HEK293 (cell line): Measurements from ENCODE around the gene TCHP.

Source experiments
- CTCF ChIA-PET: fragments of 350-600 bp; formaldehyde crosslinking; extraction: SDS; loops from one replicate; lab custom pipeline; 2021; ENCODE audit warnings: antibody characterized with exemption; lab: Yijun Ruan, JAX
- POLR2A ChIA-PET: fragments of 300-600 bp; formaldehyde crosslinking; extraction: SDS; loops from one replicate; lab custom pipeline; 2020; ENCODE audit warnings: antibody characterized with exemption, inconsistent platforms; lab: Yijun Ruan, JAX
- H3K27ac ChIP-seq: fragments of 200-500 bp; sonication (Bioruptor generic); 2 replicates; pipeline ENCODE4 v1.5.1; 2014; ENCODE audit warnings: low read depth, low read length, control low read depth, inconsistent platforms; ENCODE audit errors: extremely low read depth
- H3K36me3 ChIP-seq, 2 experiments: fragments of 200-500 bp in 1 of 2; sonication (Bioruptor generic) in 1 of 2; 1 replicate in 1 of 2; 2 replicates in 1 of 2; pipeline ENCODE4 v1.5.1; 2014 to 2017; ENCODE audit warnings: inconsistent platforms in 2 of 2, low read length in 2 of 2; ENCODE audit not compliant: control insufficient read depth in 2 of 2, insufficient read depth in 1 of 2
- H3K4me1 ChIP-seq: fragments of 200-500 bp; sonication (Bioruptor generic); 2 replicates; pipeline ENCODE4 v1.5.1; 2014; ENCODE audit warnings: mild to moderate bottlenecking, low read length, inconsistent platforms; ENCODE audit not compliant: control insufficient read depth, insufficient read depth
- H3K4me3 ChIP-seq: 2 replicates; pipeline ENCODE4 v1.5.1; 2011; ENCODE audit warnings: low read depth, mild to moderate bottlenecking, control low read depth, low read length, moderate library complexity
- H3K9me3 ChIP-seq: fragments of 200-500 bp; sonication (Bioruptor generic); 2 replicates; pipeline ENCODE4 v1.5.1; 2014; ENCODE audit warnings: low read depth, low read length, inconsistent platforms; ENCODE audit not compliant: control insufficient read depth, insufficient read depth
- AEBP2 ChIP-seq: fragments of 450-650 bp; formaldehyde crosslinking; IDR thresholded peaks from 2 replicates; pipeline ENCODE4 v1.5.1; 2016; ENCODE audit warnings: missing biosample characterization, missing genetic modification characterization, borderline replicate concordance
- CTCF ChIP-seq: fragments of 450-650 bp; formaldehyde crosslinking; IDR thresholded peaks from 2 replicates; pipeline ENCODE4 v1.5.1; 2016; ENCODE audit warnings: missing biosample characterization, missing genetic modification characterization
- EGR2 ChIP-seq: fragments of 450-650 bp; formaldehyde crosslinking; IDR thresholded peaks from 2 replicates; pipeline ENCODE4 v1.5.1; 2016; ENCODE audit warnings: low read depth, missing biosample characterization, missing genetic modification characterization
- KLF1 ChIP-seq: fragments of 450-650 bp; formaldehyde crosslinking; IDR thresholded peaks from 2 replicates; pipeline ENCODE4 v1.5.1; 2016; ENCODE audit warnings: missing biosample characterization, missing genetic modification characterization
- OVOL3 ChIP-seq: fragments of 450-650 bp; formaldehyde crosslinking; IDR thresholded peaks from 2 replicates; pipeline ENCODE4 v1.5.1; 2016; ENCODE audit warnings: missing biosample characterization, missing genetic modification characterization
- PRDM1 ChIP-seq: fragments of 450-650 bp; formaldehyde crosslinking; IDR thresholded peaks from 2 replicates; pipeline ENCODE4; 2016; ENCODE audit warnings: missing biosample characterization, missing genetic modification characterization
- SALL2 ChIP-seq: fragments of 450-650 bp; formaldehyde crosslinking; IDR thresholded peaks from 2 replicates; pipeline ENCODE4 v1.5.0; 2017; ENCODE audit warnings: missing biosample characterization, mild to moderate bottlenecking, missing genetic modification characterization, borderline replicate concordance
- SETDB1 ChIP-seq: IDR thresholded peaks from one replicate; pipeline ENCODE4 v1.6.1; 2017; ENCODE audit warnings: mild to moderate bottlenecking, low read length, moderate library complexity, mixed read lengths; ENCODE audit not compliant: insufficient read length
- TCF7L2 ChIP-seq: IDR thresholded peaks from 2 replicates; pipeline ENCODE4 v1.6.1; 2011; ENCODE audit warnings: low read depth, mild to moderate bottlenecking, inconsistent platforms, low read length, moderate library complexity, borderline replicate concordance
- TRIM28 ChIP-seq: IDR thresholded peaks from 2 replicates; pipeline ENCODE4 v1.6.1; 2011; ENCODE audit warnings: low read length, control low read depth, borderline replicate concordance
- YY2 ChIP-seq: fragments of 450-650 bp; formaldehyde crosslinking; IDR thresholded peaks from 2 replicates; pipeline ENCODE4 v1.5.1; 2016; ENCODE audit warnings: missing biosample characterization, missing genetic modification characterization
- ZBTB48 ChIP-seq: fragments of 450-650 bp; formaldehyde crosslinking; IDR thresholded peaks from 2 replicates; pipeline ENCODE4 v1.5.1; 2016; ENCODE audit warnings: missing biosample characterization, missing genetic modification characterization
- ZBTB6 ChIP-seq: fragments of 450-650 bp; formaldehyde crosslinking; IDR thresholded peaks from 2 replicates; pipeline ENCODE4 v1.5.1; 2017; ENCODE audit warnings: missing biosample characterization, missing genetic modification characterization
- ZFP41 ChIP-seq: fragments of 450-650 bp; formaldehyde crosslinking; IDR thresholded peaks from 2 replicates; pipeline ENCODE4 v1.5.1; 2016; ENCODE audit warnings: missing biosample characterization, missing genetic modification characterization, borderline replicate concordance
- ZNF324 ChIP-seq: fragments of 450-650 bp; formaldehyde crosslinking; IDR thresholded peaks from 2 replicates; pipeline ENCODE4 v1.5.1; 2016; ENCODE audit warnings: missing biosample characterization, missing genetic modification characterization
- ZNF335 ChIP-seq: fragments of 450-650 bp; formaldehyde crosslinking; conservative IDR thresholded peaks from 2 replicates; pipeline ENCODE4 v1.5.1; 2016; ENCODE audit warnings: missing biosample characterization, missing genetic modification characterization
- ZNF433 ChIP-seq: fragments of 450-650 bp; formaldehyde crosslinking; IDR thresholded peaks from 2 replicates; pipeline ENCODE4 v1.5.1; 2016; ENCODE audit warnings: missing biosample characterization, missing genetic modification characterization, low read depth
- ZNF629 ChIP-seq: fragments of 450-650 bp; formaldehyde crosslinking; IDR thresholded peaks from 2 replicates; pipeline ENCODE4 v1.5.1; 2017; ENCODE audit warnings: missing biosample characterization, missing genetic modification characterization
- ZNF660 ChIP-seq: fragments of 450-650 bp; IDR thresholded peaks from 2 replicates; pipeline ENCODE4 v1.5.1; 2018; ENCODE audit warnings: missing biosample characterization, mild to moderate bottlenecking, missing genetic modification characterization
- ZNF670 ChIP-seq: fragments of 450-650 bp; formaldehyde crosslinking; IDR thresholded peaks from 2 replicates; pipeline ENCODE4 v1.5.1; 2016; ENCODE audit warnings: missing biosample characterization, missing genetic modification characterization, low read depth
- TF ChIP-seq, protein P1 (sequence below): fragments of 450-650 bp; formaldehyde crosslinking; IDR thresholded peaks from 2 replicates; pipeline ENCODE4 v1.5.1; 2016; ENCODE audit warnings: missing biosample characterization, missing genetic modification characterization, low read depth
- TF ChIP-seq, protein P2 (sequence below): fragments of 450-650 bp; formaldehyde crosslinking; IDR thresholded peaks from 2 replicates; pipeline ENCODE4 v1.5.1; 2017; ENCODE audit warnings: missing biosample characterization, missing genetic modification characterization
- TF ChIP-seq, protein P3 (sequence below): fragments of 450-650 bp; formaldehyde crosslinking; IDR thresholded peaks from 2 replicates; pipeline ENCODE4 v1.5.0; 2017; ENCODE audit warnings: missing biosample characterization, missing genetic modification characterization, borderline replicate concordance

TCHP gene

DNA sequence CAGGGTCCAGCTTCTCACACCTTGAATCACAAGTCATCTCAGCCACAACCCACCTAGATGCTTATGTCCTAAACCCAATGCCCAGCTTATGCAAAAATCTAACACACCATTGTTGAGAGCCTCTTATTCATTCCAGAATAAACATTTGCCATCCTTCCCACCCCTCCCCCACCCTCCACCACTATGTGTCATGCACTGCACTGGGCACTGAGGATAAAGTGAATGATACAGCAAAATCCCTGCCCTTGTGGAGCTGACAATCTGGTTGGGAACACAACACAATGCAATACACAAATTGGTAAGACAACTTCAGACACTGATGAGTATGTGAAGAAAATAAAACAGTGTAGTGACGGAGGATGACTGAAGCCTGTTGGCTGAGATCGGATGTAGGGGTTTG lies 18.3 kb upstream of the TCHP start (continued):
- TF ChIP-seq, protein P1, sequence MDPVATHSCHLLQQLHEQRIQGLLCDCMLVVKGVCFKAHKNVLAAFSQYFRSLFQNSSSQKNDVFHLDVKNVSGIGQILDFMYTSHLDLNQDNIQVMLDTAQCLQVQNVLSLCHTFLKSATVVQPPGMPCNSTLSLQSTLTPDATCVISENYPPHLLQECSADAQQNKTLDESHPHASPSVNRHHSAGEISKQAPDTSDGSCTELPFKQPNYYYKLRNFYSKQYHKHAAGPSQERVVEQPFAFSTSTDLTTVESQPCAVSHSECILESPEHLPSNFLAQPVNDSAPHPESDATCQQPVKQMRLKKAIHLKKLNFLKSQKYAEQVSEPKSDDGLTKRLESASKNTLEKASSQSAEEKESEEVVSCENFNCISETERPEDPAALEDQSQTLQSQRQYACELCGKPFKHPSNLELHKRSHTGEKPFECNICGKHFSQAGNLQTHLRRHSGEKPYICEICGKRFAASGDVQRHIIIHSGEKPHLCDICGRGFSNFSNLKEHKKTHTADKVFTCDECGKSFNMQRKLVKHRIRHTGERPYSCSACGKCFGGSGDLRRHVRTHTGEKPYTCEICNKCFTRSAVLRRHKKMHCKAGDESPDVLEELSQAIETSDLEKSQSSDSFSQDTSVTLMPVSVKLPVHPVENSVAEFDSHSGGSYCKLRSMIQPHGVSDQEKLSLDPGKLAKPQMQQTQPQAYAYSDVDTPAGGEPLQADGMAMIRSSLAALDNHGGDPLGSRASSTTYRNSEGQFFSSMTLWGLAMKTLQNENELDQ (tag by site-specific recombination) = no peak
- TF ChIP-seq ZNF335 (tag by site-specific recombination) (no peak), ZNF433 (no peak), ZFP41 (tag by site-specific recombination) (no peak), ZBTB6 (tag by site-specific recombination) (no peak), EGR2 (tag by site-specific recombination) (no peak), ZNF629 (no peak), TRIM28 (no peak)
- TF ChIP-seq, protein P2, sequence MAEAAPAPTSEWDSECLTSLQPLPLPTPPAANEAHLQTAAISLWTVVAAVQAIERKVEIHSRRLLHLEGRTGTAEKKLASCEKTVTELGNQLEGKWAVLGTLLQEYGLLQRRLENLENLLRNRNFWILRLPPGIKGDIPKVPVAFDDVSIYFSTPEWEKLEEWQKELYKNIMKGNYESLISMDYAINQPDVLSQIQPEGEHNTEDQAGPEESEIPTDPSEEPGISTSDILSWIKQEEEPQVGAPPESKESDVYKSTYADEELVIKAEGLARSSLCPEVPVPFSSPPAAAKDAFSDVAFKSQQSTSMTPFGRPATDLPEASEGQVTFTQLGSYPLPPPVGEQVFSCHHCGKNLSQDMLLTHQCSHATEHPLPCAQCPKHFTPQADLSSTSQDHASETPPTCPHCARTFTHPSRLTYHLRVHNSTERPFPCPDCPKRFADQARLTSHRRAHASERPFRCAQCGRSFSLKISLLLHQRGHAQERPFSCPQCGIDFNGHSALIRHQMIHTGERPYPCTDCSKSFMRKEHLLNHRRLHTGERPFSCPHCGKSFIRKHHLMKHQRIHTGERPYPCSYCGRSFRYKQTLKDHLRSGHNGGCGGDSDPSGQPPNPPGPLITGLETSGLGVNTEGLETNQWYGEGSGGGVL (tag by site-specific recombination) = no peak

- Histone ChIP-seq H3K4me1 (no peaks in the 10 kb centered on the region; the same call in 1 of the 2 replicates), H3K27ac (no peak overlapping the region), H3K36me3 (no peaks in the 10 kb centered on the region), H3K9me3 (no peaks in the 10 kb centered on the region), H3K4me3 (no peak overlapping the region)
- CTCF ChIA-PET = interaction anchor here (0.6 to 3.7 kb wide), 3 partner anchors 30 to 79 kb away, joined by 3 to 24 read pairs (median 4); no protein-coding TSS in a partner anchor
- no peak for TF ChIP-seq YY2 (tag by site-specific recombination)
- TF ChIP-seq KLF1 (tag by site-specific recombination) = peak; percentile 85
- no peak for TF ChIP-seq SETDB1
- POLR2A ChIA-PET = no interaction called here
Observed at GRCh38 chr12:109883461-109883860, 16.6 kb upstream of the TCHP start.

GRCh38 chr12:109885616-109886015 lies 14.5 kb upstream of the TCHP start:
- CTCF ChIA-PET = interaction anchor here (1.0 to 2.0 kb wide), 3 partner anchors 32 to 81 kb away, joined by 3 to 9 read pairs (median 9); no protein-coding TSS in a partner anchor
- Histone ChIP-seq H3K4me3 (no peak overlapping the region), H3K36me3 (no peaks in the 10 kb centered on the region), H3K9me3 (no peaks in the 10 kb centered on the region), H3K4me1 (no peaks in the 10 kb centered on the region; the same call in 1 of the 2 replicates), H3K27ac (no peak overlapping the region)
- POLR2A ChIA-PET = interaction anchor here (0.6 kb wide), 1 partner anchor 9 kb away, joined by 3 read pairs; no protein-coding TSS in a partner anchor
- TF ChIP-seq CTCF = no peak
- TF ChIP-seq OVOL3 (tag by site-specific recombination) = no peak
- no peak for TF ChIP-seq TCF7L2
- no peak for TF ChIP-seq AEBP2 (tag by site-specific recombination)
- TF ChIP-seq, protein P3, sequence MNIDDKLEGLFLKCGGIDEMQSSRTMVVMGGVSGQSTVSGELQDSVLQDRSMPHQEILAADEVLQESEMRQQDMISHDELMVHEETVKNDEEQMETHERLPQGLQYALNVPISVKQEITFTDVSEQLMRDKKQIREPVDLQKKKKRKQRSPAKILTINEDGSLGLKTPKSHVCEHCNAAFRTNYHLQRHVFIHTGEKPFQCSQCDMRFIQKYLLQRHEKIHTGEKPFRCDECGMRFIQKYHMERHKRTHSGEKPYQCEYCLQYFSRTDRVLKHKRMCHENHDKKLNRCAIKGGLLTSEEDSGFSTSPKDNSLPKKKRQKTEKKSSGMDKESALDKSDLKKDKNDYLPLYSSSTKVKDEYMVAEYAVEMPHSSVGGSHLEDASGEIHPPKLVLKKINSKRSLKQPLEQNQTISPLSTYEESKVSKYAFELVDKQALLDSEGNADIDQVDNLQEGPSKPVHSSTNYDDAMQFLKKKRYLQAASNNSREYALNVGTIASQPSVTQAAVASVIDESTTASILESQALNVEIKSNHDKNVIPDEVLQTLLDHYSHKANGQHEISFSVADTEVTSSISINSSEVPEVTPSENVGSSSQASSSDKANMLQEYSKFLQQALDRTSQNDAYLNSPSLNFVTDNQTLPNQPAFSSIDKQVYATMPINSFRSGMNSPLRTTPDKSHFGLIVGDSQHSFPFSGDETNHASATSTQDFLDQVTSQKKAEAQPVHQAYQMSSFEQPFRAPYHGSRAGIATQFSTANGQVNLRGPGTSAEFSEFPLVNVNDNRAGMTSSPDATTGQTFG (tag by site-specific recombination) = no peak
- TF ChIP-seq SALL2 (tag by site-specific recombination) = no peak
- TF ChIP-seq ZNF433 = no peak
- no peak for TF ChIP-seq ZBTB48 (tag by site-specific recombination)
- TF ChIP-seq ZNF660 (tag by site-specific recombination) = no peak
- TF ChIP-seq ZNF670 = no peak
- TF ChIP-seq ZNF324 (tag by site-specific recombination) = no peak
- TF ChIP-seq PRDM1 (tag by site-specific recombination) = no peak
